HepG2 (cell line): ENCODE data around the gene FITM2. TPM values are rescaled to one million over a fixed set of nuclear protein-coding genes. Genes with fewer than 3 reads are reported as not detected.
A peak's percentile ranks its signal among the peaks of the same experiment; 100 is the strongest.

Experiments used
- ASH2L ChIP-seq: fragments of 300-600, 200-600 bp; sonication (generic); IDR thresholded peaks from 2 replicates; pipeline ENCODE4 v1.7.0; 2017; ENCODE audit warnings: low read depth, mild to moderate bottlenecking, moderate library complexity, mixed read lengths, low read length; ENCODE audit not compliant: insufficient read length
- EHMT2 ChIP-seq: fragments of 200-600 bp; sonication (generic); IDR thresholded peaks from 2 replicates; pipeline ENCODE4 v1.7.0; 2017; ENCODE audit warnings: antibody characterized with exemption, low read depth, low read length, borderline replicate concordance
- NR2F6 ChIP-seq, 2 experiments: IDR thresholded peaks; 2 replicates each; pipeline ENCODE4 v1.6.1; 2016; ENCODE audit warnings: antibody characterized with exemption in 1 of 2, mild to moderate bottlenecking in 1 of 2
- RXRB ChIP-seq: IDR thresholded peaks from 2 replicates; pipeline ENCODE4 v1.6.1; 2016; ENCODE audit warnings: borderline replicate concordance, missing genetic modification reagents, missing compliant biosample characterization
- ZNF646 ChIP-seq: sonication (generic); formaldehyde crosslinking; IDR thresholded peaks from 2 replicates; pipeline ENCODE4 v1.9.0; 2021; ENCODE audit warnings: mild to moderate bottlenecking, missing genetic modification reagents
- ZNF770 ChIP-seq: sonication (generic); formaldehyde crosslinking; IDR thresholded peaks from 2 replicates; pipeline ENCODE4 v1.5.0; 2020; ENCODE audit warnings: mild to moderate bottlenecking, missing genetic modification reagents
- ZNF776 ChIP-seq: sonication (generic); formaldehyde crosslinking; IDR thresholded peaks from 2 replicates; pipeline ENCODE4 v1.4.0; 2020; ENCODE audit warnings: mild to moderate bottlenecking, missing genetic modification reagents
- polyA plus RNA-seq, 8 experiments: library from polyadenylated mRNA; depleted of rRNA in 3 of 8; stranded (reverse) in 7 of 8; unstranded in 1 of 8; fragments of >200 nt; fragmentation: Illumina TruSeq in 4 of 8; extraction: Trizol in 4 of 8; gene quantifications; 2 replicates each; pipeline versions ENCODE4 v1.2.1 to v1.2.3, GENCODE V29; 2011 to 2016; ENCODE audit warnings: low read depth in 4 of 8, missing spikeins in 1 of 8, mixed read lengths in 1 of 8; ENCODE audit not compliant: insufficient read depth in 1 of 8
- total RNA-seq, 5 experiments: library from RNA; depleted of rRNA; stranded (reverse); fragments of >200 nt; fragmentation: Illumina TruSeq; extraction: Trizol; gene quantifications; 2 replicates each; pipeline ENCODE4 v1.2.3, GENCODE V29; 2016; ENCODE audit warnings: low read depth in 1 of 5

Gene FITM2
- total and polyA plus RNA-seq, 2 of the 13 experiments (the other 11 are each of a cell fraction or from before 2014, with no cell fraction given), result 9.6 to 24.5 TPM

- 0 out of 2 replicates have a peak, but pooled peaks have one; percentile 32 for TF ChIP-seq ZNF770 (CRISPR knock-in tag)
- TF ChIP-seq EHMT2, result 0 out of 2 replicates have a peak, but pooled peaks have one; percentile 4
- peak; percentile 81 for TF ChIP-seq NR2F6 (IDR thresholded peaks at IDR 0.05)
- peak; percentile 85 for TF ChIP-seq NR2F6 (CRISPR knock-in tag; IDR thresholded peaks at IDR 0.05)
- no peak for TF ChIP-seq ASH2L
- TF ChIP-seq ZNF646 (CRISPR knock-in tag), result no peak
- TF ChIP-seq ZNF776, result no peak
- peak; percentile 73 for TF ChIP-seq RXRB (CRISPR knock-in tag)
These were observed 22.8 kb downstream of the FITM2 start (continued) for GRCh38 chr20:44288252-44288651.
